ENCODE measurements around the gene KCTD1.

- TF ChIP-seq, protein P1, sequence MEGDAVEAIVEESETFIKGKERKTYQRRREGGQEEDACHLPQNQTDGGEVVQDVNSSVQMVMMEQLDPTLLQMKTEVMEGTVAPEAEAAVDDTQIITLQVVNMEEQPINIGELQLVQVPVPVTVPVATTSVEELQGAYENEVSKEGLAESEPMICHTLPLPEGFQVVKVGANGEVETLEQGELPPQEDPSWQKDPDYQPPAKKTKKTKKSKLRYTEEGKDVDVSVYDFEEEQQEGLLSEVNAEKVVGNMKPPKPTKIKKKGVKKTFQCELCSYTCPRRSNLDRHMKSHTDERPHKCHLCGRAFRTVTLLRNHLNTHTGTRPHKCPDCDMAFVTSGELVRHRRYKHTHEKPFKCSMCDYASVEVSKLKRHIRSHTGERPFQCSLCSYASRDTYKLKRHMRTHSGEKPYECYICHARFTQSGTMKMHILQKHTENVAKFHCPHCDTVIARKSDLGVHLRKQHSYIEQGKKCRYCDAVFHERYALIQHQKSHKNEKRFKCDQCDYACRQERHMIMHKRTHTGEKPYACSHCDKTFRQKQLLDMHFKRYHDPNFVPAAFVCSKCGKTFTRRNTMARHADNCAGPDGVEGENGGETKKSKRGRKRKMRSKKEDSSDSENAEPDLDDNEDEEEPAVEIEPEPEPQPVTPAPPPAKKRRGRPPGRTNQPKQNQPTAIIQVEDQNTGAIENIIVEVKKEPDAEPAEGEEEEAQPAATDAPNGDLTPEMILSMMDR (IDR thresholded peaks at IDR 0.05) = no peak
- TF ChIP-seq EZH2 (IDR thresholded peaks at IDR 0.05) = no peak
Observed at GRCh38 chr18:26487437-26487836, 60.9 kb downstream of the KCTD1 start.

Data from neural progenitor cell (in vitro differentiated cells).